ENCODE results near the gene AGK.

AGK gene

DNA sequence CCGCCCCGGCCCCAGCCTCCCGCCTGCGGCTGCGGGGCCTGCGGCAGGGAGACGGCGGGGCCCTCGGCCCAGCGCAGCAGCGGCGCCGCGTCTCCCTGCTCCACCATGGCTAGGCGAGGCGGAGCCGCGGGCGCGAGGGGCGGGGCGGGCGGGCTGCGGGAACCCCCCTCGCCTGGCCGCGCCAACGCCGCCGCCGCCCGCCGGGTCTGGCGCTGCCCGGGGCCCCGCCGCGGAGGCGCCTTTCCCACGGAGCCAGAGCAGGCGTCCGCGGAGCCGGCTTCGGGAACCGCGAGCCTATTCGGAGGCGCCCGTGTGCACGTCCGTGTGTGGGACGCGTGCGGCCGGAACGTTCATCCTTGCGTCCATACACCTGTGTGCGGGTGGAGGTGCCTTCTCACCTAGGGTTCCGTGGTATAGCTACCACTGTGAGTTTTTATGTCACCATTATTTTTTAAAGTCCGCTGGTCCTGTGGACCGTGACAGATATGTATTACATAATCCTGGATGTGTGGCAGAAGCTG, 150.9 kb downstream of the AGK start, which contains the start of gene DENND11:
TSS of gene DENND11 (minus strand) at position 120 of the 521 bp plus-strand sequence. CDS start at position 107, 13 bp downstream.
- FAIRE-seq = no peak
- DNase-seq (ENCODE audit: insufficient read length, low spot score) = peak; percentile 18
- no peak for TF ChIP-seq CTCF (IDR thresholded peaks at IDR 0.05; ENCODE audit: insufficient read depth, missing control alignments)

- no peak for TF ChIP-seq CTCF (IDR thresholded peaks at IDR 0.05; ENCODE audit: insufficient read depth, missing control alignments)
- FAIRE-seq (no peak), DNase-seq (ENCODE audit: insufficient read length, low spot score) (no peak)
Observed at GRCh38 chr7:141702892-141703291, 151.7 kb downstream of the AGK start.

DNA sequence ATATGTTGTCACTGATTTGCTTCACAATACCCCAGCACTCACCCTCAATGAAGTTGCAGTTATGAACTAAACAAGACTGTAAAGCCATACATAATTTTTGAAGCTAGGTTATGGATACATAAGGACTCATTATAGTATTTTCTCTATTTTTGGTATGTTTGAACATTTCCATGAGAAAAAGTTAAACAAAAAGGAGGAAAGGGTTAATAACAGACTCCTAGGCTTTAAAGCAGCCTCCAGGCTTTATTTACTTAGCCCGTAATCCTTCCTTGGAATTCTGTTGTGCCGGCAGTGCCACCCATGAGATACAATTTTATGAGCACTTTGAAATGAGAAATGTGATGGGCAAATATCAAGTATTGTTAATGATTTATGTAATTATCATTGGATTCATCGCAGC, 152.9 kb downstream of the AGK start:
- TF ChIP-seq CTCF (IDR thresholded peaks at IDR 0.05; ENCODE audit: insufficient read depth, missing control alignments) = no peak
- no peak for DNase-seq (ENCODE audit: insufficient read length, low spot score)
- no peak for FAIRE-seq

DNA sequence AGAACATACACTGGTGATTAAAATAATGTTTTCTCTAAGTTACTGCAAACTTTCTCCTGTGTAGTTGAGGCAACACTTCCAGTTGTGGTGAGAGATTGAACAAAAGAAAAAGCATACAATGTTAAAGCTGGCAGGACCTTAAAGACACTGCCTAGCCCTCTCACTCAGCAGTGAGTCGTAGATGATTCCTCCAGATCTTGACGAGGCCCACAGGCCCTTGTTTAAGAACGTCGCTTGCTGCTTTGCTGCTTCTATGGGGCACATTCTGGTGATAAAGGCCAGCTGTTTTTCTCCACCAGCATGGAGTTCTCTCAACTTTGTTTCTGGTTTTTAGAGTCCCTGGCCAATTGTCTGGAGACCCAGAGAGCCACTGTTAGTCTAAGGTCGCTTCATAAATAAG, 153.5 kb downstream of the AGK start:
- DNase-seq (ENCODE audit: insufficient read length, low spot score) = no peak
- no peak for TF ChIP-seq CTCF (IDR thresholded peaks at IDR 0.05; ENCODE audit: insufficient read depth, missing control alignments)
- no peak for FAIRE-seq
